NCI-H1092 treated with DMSO at 0.1 percent for 48 hours (cell line): Measurements from ENCODE around the gene RHOBTB1.
"Not testable (repeated sequence)": the region's sequence is repeated elsewhere in the genome, so short reads cannot be mapped to it uniquely, and the experiment has no call there.

Source experiments
- DNase-seq: peaks from one replicate; lab custom pipeline; 2025; lab: John Stamatoyannopoulos, UW

The RHOBTB1 gene, protein sequence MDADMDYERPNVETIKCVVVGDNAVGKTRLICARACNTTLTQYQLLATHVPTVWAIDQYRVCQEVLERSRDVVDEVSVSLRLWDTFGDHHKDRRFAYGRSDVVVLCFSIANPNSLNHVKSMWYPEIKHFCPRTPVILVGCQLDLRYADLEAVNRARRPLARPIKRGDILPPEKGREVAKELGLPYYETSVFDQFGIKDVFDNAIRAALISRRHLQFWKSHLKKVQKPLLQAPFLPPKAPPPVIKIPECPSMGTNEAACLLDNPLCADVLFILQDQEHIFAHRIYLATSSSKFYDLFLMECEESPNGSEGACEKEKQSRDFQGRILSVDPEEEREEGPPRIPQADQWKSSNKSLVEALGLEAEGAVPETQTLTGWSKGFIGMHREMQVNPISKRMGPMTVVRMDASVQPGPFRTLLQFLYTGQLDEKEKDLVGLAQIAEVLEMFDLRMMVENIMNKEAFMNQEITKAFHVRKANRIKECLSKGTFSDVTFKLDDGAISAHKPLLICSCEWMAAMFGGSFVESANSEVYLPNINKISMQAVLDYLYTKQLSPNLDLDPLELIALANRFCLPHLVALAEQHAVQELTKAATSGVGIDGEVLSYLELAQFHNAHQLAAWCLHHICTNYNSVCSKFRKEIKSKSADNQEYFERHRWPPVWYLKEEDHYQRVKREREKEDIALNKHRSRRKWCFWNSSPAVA

DNA sequence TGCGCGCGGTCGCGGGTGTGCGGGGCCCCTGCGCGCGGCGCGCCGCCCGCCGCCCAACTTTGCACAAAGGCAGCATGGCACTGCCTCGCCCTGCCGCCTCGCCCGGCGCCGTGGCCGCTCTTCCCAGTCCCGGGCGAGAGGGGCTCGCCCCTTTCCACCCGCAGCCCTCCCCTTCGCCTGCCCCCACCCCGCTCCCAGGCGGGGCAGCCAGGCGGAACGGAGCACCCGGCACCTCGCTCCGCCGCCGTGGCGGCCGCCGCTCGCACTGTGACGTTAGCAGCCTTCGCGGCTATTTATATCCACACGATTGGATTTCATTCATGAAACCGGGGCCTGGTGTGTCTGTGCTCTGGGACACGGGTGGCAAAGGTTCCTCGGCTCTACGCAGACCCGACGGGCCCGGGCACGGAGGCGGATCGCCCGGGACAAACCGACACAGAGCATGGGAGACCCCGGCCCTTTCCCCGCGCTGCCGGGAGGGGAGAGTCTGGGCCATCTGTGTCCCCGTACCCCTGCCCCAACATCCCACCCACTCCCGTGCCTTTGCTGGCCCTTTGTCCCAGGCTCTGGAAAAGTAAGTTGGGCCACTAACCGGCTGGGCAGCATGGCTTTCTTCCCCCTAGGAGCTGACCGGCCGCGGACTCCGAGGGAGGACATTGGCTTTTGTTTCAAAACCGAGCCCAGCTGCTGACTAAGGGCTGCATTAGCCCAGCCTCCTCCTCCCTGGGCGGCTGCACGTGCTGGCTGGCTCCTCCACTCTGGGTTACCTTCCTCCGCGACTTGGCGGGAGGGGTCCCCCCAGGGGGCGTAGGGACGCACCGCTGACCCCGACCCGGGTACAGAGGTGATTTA is at the start of gene RHOBTB1:
Gene RHOBTB1 (minus strand): TSS at position 128 of the 852 bp plus-strand sequence. CDS start 32,643 bp downstream, outside the sequence.
- DNase-seq: peak; percentile 48

DNA sequence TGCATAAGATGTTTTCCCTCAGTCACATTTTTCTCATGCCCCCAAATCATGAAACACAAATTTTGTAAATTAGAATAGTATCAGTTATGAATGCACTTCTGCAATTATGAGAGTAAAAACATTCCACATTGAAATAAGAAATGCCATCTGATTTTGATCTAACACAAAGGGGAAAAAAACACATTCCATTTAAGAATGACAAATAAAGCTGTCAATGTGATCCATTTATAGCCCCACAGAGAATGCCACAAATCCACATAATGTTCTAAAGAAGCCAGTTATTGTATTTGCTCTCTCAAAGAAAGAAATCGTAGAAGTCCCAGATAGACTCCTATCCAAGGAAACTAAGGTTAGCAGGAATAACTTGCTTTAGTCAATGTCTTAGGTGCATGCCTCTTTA is 48.7 kb upstream of the RHOBTB1 start:
- DNase-seq: no peak

DNA sequence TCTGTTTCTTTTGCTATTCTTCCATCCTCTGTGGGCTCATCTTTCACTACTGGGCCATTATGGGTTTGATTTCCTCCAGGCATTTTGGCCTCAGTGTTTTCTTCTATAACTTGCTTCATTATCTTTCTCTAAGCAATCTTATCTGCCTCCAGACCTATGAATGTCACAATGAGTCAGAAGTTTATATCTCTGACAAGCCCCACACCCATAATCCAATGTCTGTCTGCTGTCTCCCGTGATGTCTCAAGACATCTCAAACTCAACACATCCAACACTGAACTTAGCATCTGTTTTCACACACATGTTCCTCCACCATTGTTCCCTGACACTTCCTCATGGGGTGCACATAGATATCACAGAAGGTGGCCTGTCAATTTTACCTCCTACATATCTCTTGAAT is 46.7 kb upstream of the RHOBTB1 start:
- DNase-seq: no peak

DNA sequence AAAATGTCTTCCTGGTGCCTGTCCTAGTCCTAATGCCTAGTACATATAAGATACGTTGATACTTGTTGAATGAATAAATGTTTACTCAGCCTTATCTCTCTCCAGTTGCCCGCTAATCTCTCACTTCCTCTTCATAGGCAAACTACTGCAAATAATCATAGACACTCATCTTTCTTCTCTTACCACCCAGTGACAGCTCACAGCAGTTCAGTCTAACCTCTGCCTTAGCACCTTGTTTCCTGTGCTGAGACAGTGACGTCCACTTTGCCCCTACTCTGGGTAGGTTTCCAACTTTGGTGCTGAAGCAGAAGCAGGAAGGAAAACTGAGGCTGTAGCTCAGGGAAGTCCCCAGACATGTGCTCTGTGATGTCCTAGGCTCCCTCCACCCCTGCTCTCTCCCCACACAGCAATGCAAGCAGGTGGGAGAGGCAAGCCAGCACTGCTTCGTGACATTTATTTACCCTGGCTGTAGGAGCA is 45.5 kb upstream of the RHOBTB1 start:
- no peak for DNase-seq

DNA sequence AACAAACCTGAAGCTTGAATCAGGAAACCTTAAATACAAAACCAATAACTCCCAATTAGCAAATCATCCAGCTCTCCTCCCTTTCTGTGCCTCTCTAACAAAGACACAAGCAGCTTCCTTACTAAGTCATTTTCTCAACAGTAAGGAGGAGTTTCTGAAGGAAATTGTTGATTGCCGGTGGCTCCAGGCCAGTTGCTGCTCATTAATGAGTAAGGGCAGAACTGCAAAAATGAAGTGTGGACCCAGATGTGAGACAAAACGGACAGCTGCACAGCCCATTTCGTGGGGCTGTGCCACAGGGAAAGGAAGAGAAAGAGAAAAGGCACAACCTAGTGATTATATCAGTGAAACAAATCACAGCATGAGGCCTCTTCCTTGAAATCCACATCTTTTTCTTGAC is 42.8 kb upstream of the RHOBTB1 start:
- no peak for DNase-seq

DNA sequence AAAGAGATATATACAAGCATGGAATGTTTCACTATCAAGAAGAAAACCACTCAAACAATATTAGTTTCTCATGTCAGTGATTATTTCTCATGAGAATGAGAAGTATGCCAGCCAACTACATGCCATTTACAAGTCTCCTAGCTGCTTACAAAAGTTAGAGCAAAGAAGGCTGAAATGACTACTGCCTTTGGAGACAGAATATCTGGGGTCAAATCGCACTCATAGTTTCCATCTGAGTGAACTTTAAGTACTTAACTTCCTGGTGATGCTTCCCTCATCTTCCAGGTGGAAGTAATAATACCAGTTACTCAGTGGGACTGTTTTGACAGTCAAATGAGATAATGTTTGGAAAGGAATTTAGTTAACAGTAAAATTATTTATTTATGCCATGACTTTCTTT is 42.0 kb upstream of the RHOBTB1 start:
- DNase-seq: no peak

DNA sequence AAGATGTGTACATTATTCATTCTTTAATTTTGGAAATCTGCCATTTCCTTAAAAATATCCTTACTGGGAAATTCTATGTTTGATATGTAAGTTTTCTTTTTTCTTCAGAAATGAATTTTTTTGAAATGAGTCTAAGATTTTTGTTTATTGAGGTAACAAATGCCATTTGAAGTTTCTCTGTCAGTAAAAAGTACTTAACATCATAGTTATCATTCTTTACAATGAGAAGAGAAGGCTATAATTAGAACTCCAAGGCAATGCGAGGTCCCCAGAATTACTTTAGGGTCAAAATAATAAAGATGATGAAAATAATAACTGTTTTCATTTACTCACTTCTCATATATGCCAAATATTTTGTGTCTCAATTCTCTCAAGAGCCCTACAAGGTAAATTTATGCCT is 37.0 kb upstream of the RHOBTB1 start:
- no peak for DNase-seq

DNA sequence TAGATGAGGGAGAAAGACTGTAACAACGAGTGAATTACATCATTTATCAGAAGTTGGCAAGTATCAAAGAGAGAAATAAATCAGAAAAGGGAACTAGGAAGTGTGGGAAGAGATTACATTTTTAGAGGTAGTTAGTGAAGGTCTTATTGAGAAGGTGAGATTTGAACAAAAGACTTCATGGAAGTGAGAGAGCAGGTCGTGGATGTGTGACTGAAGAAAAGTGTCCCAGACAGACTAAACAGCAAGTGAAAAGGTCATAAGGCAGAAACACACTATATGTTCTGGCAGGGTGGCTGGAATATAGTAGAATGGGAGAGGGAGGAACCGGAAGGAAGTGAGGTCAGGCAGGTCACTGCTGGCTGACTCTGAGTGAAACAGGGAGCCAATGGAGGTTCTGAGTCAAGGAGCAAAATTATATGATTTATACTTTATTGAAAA is 35.7 kb upstream of the RHOBTB1 start:
- no peak for DNase-seq

DNA sequence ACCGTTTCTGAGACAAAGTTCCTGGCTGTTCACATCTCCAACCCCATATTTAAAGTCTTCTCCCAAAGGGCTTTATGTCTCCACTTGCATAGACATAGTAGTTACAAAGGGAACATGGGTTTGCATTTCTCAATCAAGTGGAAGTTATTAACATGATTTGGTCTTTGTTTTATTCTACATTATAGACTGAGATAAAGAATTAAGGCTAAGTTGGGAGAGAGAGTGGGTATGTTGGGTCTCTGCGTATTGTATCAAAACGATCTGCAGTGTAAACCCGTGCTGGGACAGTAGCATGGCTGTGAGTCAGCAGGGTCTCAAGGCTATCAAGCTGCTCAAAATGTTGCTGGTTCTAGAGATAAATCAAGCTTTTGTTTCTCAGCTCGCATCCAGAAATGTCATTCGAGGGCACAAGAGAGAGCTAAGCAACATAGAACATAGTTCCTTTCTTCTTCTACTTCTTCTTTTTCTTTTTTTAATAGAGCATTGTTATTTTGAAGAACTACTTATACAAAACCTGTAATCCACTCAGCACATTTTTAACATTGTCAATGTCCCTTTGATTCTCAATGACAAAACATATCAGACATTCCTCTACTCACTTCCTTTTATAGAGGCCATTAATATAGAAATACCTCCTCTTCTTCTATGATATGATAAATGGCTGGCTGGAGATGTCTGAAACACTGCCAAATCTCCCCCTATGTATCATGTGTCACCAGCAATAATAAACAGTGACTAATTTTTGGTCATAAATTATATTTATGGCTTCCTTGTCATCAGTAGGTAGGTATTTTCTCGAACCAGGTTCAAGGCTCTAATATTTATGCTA is 34.5 kb upstream of the RHOBTB1 start:
- DNase-seq: no peak

DNA sequence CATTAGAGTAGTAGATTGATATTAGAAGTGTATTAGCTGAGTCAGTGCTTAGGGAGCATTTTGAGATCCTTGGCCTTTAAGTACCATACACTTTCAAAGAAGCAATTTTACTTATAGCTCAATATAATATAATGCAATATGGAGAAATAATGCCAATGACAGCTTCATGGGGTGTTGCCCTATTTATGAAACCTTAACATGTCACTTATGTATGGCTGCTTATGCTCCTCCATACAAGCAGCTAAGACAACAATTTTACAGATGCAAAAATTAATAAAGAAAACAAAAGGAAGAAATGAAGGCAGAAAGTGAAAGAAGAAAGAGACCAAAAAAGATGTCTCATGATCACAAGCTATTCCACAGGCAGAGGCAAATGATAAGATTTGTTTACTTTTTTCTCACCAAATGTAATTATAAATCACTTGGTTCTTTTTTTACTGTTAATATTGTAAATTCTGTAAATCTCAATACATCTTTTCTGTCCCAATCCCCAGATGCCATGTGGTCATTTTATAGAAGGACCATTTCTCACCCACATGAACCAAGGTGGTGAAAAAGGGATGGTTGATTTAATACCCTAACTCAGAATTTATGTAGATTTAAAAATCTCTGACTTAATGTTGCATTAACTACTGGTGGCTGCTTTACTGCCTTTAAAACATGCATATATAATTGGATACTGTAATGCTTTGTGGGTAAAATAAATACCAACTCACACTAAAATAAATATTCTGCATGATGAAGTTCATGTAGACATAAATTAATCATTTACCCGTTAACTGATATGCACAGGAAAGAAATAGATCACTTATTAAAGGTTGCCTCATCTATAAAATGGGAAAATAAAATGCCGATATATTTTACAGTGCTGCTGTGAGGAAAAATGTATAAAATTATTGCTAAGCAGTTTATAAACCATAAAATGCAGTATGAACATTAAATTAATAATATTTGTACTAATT is 33.5 kb upstream of the RHOBTB1 start:
- no peak for DNase-seq

DNA sequence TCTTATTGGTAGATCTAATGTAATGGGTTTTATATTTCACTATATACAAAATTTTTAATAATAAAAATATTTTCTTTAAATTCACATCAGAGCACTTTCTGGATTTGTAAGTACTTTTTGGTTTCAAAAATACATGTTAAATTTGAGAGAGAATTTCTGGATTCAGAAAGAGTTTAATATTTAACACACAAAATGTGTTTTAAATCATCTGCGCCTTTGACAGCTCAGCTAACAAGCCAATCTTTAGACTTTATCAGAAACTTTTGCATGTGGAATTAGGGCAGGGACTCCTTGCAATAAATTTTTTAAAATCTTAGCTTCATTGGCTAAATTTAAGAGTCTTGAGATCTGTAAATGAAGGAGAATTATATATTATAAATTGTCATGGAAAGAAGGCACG is 32.7 kb upstream of the RHOBTB1 start:
- no peak for DNase-seq

DNA sequence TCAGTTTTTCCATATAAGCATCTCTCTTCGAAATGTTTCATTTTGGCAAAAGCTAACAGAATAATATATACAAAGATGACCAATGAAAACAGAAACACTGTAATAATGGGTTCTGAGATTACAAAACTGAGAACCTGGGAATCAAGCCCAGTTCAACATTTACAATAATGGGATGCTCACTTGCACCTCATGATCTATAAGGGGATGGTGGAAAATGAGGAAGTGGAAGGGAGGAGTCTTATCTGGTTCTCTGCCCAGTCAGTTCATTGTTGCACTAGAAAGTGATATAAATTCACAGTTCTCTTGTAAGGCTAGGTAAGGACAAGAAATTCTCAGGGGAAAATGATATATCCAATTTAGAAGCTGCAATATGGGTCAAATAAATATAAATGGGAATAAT is 31.7 kb upstream of the RHOBTB1 start:
- DNase-seq: peak; percentile 14

DNA sequence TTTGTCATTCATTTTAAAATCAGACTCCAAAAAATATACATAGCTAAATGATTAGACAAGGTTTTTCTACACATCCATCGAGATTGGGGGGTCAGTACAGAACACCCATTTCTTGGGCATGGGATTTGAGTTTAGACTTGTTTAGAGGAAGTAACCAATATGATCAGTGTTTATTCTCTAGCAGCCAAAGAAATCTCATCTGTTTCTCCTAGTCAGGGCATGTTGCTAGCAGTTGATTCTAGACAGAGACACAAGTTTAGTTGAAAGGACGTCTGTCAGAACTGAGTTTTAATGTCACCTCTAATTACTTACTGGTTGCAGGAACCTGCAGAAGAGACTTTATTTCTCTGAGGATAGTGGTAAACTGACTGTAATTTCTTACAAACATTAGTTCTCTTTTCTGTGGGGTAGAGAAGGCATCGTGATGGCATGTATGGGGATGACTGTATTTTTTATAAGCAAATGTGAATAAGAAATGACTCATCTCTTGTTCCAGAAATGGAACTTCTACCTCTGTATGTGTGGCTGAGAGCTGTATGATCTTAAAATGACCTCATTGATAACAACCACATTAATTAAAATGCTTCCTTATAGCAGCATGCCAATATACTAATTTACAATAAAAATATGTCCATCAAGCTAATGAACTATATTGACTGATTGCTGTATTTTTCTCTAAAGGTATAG is 30.6 kb upstream of the RHOBTB1 start:
- DNase-seq: no peak

DNA sequence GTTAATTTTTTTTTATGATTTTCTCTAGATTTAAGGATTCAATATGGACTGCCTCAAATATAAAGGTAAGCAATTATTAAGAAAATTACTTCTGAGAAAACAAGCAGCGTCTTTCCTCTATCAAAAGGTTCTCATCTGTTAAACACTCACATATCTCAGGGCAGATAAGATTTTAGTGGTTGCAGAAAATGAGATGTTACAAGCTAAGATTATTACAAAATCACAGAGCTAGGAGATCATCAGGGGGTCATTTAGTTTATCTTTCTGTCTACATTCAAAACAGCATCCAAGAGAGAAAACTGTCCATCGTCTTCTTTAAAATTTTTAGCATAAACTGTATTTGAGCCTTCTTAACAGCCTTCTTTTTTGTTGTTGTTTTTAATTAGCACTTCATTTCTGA is 29.1 kb upstream of the RHOBTB1 start:
- no peak for DNase-seq

DNA sequence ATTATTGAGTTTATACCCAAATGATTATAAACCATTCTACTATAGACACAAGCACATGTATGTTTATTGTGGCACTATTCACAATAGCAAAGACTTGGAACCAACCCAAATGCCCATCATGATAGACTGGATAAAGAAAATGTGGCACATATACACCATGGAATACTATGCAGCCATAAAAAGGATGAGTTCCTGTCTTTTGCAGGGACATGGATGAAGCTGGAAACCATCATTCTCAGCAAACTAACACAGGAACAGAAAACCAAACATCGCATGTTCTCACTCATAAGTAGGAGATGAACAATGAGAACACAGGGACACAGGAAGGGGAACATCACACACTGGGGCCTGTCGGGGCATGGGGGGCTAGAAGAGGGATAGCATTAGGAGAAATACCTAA is 28.2 kb upstream of the RHOBTB1 start:
- DNase-seq: not testable (repeated sequence)

DNA sequence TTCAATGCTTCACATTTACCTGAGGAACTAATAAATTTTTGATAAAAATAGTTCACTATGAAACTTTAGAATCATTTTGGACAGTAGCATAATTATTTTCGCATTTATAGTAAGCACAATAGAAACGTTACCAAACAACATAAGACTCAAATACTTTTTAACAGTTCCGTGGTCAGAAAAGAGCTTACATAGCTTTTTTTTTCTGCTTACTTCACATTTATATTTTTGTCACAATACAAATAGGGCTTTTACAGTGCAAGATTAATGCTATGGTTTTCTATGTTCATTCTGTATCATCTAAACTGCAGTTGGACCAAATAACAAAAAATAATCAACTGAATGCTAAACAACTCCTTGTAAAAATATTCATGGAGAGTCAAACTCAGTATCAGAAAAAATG is 26.5 kb upstream of the RHOBTB1 start:
- no peak for DNase-seq

DNA sequence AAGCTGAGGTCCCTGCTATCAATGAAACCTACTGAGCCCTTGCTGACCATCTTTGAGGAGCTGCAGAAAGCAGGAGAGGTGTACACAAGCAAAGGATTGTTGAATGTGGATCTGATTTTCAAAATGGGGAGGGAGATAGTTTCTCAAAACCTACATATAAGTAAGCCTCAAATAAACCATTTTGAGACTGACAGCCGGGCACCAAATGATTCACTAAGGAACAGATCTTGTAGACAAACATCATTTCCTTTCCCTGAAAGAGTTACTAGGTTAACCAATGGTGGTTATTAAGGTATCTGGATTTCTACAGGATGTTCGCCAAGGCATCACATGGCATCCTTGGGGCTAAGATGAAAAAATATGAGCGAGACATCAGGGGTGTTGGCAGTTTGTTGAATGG is 24.5 kb upstream of the RHOBTB1 start:
- DNase-seq: no peak

DNA sequence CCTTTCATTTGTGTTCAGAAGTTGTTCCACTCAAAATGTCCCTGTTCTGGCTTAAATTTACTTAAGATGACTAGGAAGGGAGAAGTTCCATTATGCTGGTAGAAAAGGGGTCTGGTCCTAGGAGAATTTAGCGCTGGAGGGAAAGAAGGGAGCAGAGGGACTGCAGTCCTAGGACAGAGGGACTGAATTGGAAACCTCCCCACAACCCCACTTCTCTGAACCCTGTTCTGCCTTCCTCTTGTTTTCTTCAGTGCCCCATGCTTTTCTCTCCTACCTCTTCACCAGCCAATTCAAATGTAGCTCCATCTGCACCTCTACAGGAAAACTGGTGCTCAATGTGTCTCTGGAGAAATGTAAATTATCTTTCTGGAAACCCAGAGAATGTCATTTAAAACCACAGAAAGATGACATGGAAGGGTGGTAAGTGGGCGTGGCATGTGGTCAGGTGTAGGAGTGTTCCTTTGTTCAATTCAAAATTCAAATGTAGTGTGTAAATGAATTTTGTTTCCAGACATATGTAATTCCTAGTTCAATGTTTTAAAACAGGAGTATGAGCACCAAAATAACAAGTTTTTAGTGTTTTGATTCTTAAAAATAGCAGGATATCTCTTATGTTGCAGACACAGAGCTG is 24.0 kb upstream of the RHOBTB1 start:
- no peak for DNase-seq

DNA sequence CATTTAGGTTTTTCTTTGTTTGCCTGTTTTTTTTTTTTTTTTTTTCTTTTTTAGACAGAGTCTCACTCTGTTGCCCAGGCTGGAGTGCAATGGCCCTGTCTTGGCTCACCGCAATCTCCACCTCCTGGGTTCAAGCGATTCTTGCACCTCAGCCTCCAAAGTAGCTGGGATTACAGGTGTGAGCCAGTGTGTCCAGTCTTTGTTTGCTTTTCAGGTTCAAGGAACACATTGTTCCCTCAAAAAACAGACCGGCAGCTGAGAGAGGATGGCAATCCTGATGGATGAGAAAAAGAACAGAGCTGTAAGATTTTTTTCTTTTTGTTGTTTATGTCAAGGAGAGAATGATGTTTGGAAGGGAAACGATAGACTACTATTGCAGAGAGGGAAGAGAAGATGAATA is 23.3 kb upstream of the RHOBTB1 start:
- no peak for DNase-seq
